AG09319 (cell line): ENCODE data around the gene FABP1.

Source experiments
- DNase-seq: peaks from one replicate; pipeline ENCODE4 v3.0.0-alpha.2; 2010; ENCODE audit warnings: low read depth; ENCODE audit errors: extremely low read depth
- CTCF ChIP-seq: IDR thresholded peaks from 2 replicates; pipeline ENCODE4 v1.5.1; 2011; ENCODE audit warnings: low read depth, mild to moderate bottlenecking, inconsistent platforms, low read length, moderate library complexity

Gene FABP1

DNA sequence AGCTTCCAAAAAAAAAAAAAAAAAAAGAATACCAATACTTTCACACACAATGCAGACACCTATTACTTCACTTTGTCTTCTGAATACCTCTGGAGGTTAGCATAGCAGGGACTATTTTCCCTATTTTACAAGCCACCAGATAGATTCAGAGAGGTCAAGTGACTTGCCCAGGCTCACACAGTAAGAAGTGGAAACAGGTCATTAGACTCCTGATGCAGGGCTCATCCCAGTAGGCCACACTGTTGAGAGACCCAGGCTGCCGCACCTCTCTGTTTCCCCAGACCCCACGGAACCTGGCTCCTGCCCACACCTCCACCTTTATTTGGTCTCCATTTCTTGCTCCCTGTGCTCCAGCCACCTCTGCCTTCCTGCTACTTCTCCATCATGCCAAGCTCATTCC lies 40.8 kb downstream of the FABP1 start:
- DNase-seq: no peak
- TF ChIP-seq CTCF: no peak

- TF ChIP-seq CTCF: no peak
- no peak for DNase-seq
These were observed 41.5 kb downstream of the FABP1 start for GRCh38 chr2:88086401-88086800.

DNA sequence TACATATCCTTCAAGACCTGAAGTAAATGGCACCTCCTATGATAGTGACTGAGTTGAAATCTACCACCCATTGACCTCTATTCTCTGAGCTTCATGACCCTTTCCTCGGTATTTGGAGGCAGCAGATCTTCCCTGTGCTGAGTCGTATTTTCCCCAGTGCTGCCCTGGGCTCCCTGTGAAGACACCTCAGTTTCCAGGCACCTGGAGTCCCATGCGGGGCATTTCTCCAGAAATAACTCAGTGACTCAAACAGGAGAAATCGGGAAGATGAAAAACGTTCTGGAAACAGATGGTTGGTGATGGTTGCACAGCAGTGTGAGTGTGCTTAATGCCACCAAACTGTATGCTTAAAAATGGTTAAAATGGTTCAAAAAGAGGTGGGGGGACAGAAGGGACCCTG lies 42.3 kb downstream of the FABP1 start:
- no peak for TF ChIP-seq CTCF
- no peak for DNase-seq

GRCh38 chr2:88085099-88085498 lies 42.8 kb downstream of the FABP1 start:
- DNase-seq: no peak
- TF ChIP-seq CTCF: no peak

DNA sequence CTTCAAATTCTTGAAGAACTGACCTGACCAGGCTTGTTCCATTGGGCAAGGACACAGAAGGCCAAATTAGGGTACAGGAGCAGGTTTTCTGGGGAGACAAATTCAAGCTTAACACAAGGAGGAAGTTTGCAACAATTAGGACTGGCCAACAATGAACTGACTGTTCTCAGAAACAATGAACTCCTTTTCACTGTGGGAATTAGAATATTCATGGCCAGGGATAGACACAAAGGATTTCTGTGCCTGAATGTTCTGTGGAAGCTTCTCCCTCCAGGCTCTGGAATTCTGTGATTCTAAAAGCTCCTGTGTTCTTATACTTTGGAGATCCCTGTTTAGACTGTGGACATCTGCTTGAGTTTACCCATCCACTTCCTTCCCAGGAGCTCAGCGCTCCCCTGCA lies 45.1 kb downstream of the FABP1 start:
- no peak for TF ChIP-seq CTCF
- DNase-seq: no peak

DNA sequence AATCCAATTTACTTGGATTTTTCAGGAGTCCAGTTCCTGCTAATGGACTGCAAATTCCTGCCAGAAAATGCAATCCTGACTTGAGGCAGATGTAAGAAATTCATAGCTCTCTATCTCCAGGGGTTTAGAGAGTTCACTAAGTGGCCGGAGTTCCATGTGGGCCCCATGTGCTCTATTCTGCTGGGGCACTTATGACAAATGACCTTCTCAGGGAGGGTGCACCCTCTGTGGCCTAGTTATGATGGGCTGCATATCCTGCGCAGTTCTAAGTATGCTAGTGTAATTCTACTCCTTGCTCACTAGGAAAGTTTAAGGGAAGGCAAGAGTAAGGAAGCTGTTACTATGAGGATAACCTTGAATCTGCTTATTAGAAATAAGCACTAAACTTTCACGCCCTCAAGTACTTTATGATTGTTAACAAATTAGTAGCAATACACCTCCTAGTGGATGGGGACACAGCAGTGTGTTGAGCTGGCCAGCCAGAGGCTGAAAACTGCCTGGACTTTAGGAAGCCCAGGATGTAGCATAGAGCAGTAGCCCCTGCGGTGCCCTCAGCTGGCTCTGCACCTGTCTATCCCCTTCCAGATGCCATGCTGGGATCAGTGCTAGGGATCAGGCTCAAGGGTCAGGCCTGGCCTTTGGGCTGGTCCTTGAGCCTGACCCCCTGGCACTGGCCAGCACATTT lies 45.8 kb downstream of the FABP1 start:
- DNase-seq: no peak
- no peak for TF ChIP-seq CTCF

DNA sequence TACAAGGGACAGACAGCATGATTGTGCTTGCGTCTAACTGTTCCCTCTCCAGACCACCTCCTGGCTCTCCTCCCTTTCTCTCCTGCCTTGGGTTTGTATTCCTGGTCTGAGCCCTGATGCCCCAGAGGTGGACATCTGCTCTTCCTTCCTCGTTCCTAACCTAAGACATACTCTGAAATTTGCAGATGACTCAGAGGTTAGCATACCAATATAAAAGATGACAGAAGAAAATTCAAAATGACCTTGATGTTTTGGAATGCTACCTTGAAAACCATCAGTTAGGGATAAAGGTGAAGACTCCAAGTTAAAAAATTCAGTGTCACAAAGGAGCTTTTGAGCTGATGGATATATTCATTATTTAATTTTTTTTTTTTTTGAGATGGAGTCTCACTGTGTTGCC lies 47.3 kb downstream of the FABP1 start:
- no peak for TF ChIP-seq CTCF
- DNase-seq: no peak
